Hematopoietic multipotent progenitor cell treated with erythropoietin and hydrocortisone succinate and interleukin-3 and kit ligand, for 4 days (in vitro differentiated cells): Measurements from ENCODE around the gene GALNT15.

Experiments
- DNase-seq: peaks from one replicate; pipeline ENCODE4 v3.0.0-alpha.2; 2015

The GALNT15 gene

DNA sequence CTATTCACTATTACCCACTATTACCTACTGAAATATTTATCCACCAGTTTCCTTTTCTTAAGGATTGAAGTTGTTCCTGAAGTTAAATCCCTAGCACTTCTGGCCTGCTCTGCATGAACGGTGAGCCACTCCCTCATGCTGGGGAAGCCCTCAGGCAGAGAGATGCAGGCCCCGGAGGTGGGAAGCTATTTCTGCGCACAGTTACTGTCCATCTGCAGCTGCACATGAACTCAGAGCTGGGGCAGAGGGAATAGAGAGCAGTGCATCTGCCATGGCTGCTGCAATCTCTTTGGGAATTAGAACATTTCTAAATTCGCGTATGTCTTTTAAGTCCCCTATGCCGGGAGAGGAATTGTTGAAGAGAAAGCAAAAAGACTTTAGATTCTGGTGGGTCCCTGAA is 6.3 kb upstream of the GALNT15 start:
- no peak for DNase-seq

DNA sequence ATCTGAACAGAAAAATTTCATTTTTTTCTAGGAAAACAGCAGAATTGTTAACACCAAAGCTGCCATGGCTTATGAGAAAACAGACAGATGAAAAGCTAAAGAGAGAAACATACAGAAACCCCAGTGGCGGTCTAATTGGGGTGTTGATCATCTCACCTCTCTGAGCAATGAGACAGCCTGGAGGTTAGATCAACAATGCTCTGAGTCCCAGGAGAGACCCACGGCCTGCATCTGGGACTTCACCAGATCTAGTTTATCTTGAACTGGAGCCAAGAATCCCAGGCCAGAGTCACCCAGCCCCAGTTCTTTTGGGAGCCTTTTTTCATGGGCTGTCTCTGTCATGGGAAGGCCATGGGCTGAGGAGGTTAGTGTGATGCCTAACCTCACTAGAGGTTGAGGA is 3.5 kb upstream of the GALNT15 start:
- no peak for DNase-seq

DNA sequence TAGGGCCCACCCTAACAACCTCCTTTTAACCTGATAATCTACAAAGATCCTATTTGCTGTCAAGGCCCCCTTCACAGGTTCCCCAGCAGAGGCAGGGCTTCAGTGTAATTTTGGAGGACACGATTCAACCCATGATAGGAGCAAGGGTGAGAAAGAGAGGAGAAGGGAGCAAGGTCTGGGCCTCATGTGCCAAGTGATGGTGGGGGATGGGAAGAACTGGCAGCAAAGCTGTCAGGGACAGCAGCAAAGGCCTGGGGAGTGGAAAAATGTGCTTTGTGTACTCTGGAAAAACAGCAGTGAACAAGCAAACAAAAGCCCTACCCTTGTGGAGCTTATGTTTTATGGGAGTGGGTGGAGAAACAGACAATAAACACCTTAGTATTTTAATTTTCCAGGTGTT is 2.7 kb upstream of the GALNT15 start:
- DNase-seq, result no peak

DNA sequence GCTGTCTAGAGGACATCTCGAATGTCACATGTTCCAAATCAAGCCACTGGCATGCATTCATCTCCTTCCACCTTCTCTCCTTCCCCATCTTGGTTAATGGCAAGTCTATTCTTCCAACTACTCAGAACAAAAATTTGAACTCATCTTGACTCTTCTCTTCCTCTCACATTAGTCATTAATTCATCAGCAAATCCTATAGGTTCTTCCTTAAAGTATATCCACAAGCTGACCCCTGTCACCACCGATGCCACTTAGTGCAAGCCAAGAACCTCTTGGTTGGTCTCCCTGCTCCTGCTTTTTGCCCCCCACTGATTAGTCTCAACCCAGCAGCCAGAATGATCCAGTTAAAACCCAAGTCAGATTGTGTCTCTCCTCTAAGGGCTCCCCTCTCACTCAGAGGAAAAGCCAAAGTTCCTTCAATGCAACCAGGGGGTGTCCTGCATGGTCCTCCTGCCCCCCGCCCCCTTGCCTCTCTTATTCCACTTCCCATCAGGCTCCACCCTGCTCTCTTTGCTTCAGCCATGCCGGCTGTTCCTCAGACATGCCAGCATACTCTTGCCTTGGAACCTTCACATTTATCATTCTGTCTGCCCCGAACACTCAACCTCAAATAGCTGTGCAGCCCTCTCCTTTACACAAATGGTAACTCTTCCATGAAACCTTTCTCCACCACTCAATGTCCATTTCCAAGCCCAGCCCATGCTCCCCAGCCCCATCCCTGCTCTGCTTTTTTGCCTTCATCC is 1.0 kb upstream of the GALNT15 start:
- no peak for DNase-seq

DNA sequence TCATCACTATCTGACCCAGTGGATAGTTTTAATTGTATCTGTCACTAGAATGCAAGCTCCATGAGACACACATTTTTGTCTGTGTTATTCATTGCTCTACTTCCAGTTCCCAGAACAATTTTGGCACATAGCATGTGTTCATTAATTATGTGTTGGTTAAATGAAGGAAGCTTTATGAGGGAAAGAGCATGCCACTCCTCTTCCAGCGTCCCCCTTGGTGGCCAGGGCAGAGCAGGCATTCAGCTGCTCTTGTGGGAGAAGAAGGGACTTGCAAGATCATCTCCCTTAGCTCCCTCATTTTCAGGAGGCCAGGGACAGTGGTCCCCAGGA is 489 bp upstream of the GALNT15 start:
- no peak for DNase-seq

DNA sequence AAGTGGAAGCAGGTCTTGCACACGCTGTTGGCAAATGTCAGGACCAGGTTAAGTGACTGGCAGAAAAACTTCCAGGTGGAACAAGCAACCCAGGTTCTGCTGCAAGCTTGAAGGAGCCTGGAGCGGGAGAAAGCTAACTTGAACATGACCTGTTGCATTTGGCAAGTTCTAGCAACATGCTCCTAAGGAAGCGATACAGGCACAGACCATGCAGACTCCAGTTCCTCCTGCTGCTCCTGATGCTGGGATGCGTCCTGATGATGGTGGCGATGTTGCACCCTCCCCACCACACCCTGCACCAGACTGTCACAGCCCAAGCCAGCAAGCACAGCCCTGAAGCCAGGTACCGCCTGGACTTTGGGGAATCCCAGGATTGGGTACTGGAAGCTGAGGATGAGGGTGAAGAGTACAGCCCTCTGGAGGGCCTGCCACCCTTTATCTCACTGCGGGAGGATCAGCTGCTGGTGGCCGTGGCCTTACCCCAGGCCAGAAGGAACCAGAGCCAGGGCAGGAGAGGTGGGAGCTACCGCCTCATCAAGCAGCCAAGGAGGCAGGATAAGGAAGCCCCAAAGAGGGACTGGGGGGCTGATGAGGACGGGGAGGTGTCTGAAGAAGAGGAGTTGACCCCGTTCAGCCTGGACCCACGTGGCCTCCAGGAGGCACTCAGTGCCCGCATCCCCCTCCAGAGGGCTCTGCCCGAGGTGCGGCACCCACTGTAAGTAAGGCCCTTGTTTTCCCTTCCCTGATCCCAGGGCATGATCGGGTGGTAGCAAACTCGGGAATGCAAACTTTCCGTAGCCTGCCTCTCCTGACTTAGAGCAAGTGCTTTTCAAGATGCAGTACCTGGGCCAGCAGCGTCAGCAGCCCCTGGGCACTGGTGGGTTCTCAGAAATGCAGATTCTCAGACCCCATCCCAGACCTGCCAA is 759 bp downstream of the GALNT15 start:
- DNase-seq, result no peak

DNA sequence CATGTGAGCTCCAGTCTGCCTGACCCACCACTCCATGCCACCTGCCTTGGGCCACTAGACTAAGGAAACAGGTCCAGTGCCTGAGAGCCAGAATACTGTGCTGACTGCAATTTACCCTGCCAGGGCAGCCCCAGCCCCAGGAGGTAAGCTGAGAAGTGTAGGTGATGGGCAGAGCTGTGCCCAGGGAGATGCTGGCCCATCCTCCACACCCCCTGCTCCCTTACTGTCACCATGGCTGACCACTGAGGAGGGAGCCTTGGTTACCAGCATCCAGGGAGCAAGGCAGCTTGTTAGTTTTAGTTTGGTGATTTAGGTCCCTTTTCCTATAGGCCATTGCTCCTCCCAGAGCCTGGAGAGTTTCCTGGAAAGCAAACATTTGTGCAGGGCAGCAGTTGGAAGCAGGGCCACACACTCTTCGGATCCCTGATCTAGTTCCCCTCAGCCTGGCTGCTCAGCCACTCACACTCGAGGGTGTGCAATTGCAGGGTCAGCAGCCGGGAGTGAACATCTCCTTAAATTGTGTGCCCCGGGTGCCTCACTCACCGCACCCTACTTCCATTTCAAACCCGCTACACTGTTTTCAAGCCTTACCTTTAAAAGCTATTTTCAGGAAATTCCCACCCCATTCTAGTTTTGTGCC is 2.0 kb downstream of the GALNT15 start:
- DNase-seq, result no peak

DNA sequence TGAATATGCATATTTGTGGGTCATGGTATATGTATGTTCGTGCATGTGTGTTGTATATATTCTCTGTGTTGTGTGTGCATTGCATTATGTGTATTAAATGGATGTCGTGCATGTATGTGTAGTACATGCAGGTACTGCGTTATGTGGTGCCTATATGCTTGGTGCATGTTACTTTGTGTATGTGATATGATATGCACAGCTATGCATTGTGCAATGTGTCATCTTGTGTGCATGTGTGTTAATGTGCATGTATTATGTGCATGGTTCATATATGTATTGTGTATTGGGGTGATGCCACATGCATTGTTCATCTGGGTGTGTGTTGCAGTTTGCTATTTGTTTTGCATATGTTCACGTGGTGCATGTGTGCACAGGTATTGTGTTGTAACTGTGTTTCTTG is 2.9 kb downstream of the GALNT15 start:
- no peak for DNase-seq

DNA sequence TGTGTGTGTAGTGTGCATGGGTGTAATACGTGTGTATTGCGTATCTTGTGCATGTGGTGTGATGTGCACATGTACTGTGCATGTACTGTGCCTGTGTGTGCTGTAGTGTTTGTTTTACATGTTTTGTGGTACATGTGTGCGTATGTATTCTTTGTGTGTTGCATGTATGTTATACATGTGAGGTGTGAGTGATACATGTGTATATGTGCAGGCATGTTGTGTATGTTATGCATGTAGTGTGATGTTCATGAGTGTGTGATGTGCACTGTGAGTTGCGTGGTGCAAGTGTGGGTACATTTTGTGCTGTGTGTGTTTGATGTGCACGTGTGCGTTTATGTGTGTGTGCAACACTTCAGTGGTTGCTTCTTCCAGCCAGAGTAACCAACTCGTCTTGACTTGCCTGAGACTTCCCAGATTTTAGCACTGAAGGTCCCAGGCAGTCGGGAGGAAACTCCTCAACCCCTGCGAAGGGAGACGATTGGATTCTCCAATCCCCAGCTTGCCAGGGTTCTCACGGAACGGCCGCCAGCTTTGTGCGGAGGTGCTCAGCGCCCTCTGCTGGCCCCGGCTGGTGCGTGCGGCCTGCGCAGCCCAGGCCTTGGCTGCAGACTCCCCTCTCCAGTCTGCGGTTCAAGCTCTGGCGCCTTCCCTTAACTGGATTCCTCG is 3.6 kb downstream of the GALNT15 start:
- peak; percentile 84 for DNase-seq

DNA sequence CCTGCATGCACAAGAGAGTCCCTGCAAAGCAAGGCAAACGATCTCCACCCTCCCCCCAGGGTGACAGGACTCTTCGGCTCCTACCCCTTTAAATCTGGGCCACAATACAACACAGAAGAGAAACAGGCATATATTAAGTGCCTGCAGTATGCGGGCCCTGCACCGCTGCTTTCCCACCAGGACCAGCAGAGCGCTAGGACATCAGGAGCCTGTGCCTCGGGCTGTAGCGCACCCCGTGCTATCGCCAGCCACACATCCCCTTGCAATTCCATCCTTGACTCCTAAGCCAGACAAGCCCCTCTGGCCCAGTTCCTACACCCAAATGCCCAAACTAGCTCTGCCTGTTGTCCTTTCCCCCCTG is 4.1 kb downstream of the GALNT15 start:
- no peak for DNase-seq

DNA sequence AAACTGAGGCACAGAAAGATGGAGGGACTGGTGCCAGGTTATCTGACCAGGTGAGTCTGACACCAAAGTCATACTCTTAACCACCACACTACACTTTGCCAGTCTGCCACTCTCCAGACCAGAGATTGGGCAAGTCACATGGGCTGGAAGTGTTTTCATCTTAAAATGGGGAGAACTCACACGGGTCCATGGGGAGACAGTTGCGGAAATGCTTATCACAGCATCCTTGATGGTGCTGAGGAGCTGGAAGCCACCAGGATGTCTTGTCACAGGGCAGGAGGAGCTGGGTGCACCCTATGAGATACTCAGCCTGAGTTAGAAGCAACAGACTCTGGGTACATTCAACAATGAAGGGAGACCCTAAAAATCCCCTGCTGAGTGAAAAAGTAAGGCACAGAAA is 4.8 kb downstream of the GALNT15 start:
- no peak for DNase-seq

DNA sequence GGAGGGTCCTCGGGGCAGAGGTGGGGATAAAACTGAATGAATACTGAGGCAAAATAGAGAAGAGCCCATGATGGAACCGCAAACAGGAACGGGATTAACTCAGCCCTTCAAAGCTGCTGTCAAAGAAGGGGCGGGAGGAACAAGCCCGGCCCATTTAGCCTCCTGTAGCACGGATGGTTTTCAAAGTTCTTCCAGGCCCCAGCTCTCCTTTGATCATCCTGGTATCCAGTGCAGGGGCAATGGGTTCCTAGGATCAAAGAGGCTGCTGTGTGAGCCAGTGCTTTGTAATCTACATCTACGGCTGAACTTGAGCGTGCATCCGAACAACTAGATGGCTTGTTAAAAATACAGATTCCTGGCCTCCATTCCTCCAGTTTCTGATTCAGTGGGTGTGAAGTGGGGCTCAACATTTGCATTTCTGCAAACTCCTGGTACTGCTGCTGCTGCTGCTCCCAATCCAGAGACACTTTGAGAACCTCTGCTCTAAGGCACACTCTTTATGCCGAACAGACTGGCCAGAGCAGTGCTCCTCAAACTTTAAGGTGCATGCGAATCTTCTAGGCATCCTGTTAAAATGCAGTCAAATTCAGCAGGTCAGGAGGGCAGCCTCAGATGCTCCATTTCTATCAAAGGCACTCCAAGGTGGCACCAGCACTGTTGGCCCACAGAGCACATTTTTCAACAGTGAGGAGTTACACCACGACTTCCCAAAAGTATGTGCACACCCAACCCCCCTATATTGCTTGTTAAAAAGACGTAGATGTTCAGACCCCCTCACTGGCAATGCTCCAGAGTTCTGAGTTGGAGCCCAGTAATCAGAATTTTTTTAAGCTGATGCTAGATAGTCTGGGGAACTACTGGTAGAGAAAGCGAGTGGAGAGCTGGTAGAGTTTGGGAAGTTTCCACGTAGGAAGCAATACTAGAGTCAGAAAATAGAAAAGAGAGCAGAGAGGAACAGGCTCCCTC is 5.6 kb downstream of the GALNT15 start:
- DNase-seq, result peak; percentile 7

DNA sequence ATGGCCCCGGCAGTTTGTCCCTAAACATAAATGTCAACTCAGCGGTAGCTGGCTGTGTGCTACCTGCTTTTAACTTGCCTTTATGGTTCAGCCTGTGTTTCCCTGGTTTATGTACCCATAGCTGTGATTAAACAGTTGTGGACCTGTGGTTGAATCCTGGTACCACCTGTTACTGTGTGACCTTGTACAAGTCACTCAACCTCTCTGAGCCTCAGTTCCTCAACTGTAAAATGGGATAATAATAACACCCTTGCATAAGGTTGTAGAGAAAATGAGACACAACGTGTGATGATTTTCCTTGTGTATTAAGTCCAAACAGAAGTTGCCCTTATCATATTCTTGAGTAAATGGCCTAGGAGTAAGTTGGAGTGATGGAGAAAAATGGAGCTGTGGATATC is 6.3 kb downstream of the GALNT15 start:
- DNase-seq, result no peak

DNA sequence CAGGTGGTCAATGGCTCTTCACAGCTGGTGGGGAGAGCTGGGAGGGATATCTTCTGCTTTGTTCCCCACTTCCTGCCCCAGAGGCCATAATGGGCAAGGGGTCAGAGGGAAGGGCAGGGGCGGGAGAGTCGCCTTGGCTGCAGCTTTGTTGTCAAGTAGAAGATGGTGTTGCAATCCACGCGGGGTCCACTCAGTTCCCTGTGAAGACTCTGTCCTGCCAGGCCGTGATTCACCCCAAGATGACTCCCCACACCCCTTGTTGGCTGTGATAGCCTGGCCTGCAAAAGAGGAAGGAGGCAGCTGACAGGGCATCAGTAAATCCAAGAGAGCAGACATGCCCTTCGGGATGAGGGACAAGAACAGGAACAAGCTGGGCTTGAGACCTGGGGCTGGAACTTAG is 6.9 kb downstream of the GALNT15 start:
- DNase-seq, result peak; percentile 46

DNA sequence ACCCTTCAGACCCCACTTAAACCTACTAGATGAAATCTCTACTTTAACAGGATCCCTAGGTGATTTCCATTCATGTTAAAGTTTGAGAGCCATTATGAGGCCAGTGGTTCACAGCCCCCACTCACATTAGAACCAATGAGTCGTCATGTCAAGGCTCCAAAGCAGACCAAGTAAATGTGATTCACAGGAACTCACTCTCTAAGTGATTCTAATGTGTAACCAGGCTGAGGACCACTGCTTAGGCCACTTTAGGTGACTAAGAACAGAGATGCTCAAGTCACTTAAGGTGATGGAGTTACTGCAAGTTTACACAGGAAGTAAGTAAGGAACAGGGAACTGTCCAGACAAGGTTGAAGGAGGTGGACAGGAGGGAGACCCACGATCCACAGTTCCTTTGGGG is 7.7 kb downstream of the GALNT15 start:
- DNase-seq, result no peak

DNA sequence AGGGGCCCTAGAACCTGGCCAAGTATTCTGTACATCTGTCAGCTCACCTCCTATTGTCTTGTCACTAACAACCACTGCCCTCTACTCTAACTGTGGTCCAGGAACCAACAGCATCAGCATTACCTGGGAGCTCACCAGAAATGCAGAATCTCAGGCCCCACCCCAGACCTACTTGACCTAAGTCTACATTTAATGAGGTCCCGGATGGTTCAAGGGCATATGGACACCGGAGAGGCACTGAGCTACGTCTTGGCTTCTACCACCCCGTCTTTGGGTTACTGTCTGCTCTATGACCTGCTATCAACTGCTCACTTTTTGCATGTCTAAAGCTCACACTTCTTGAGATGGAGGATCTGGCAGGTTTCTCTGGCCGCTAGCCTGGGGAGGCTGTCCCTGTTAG is 8.1 kb downstream of the GALNT15 start:
- no peak for DNase-seq

DNA sequence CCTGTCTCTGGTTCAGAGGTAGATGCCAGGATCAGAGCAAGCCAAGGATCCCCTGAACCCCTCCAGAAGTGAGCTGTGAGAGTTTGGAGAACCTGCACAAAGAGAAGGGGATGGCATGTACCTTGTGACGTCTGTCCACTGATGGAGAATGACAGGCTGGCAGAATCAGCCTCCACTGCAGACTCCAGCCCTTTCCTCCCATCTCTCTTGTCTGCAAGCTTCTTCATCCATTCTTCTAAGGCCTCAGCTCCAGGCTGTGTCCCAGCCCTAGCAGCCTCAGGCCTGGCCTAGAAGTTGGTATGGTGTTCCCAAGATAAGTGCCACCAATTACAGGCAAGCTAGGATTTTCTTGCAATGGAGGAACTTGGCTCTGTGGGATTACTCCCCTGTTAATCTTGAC is 8.6 kb downstream of the GALNT15 start:
- DNase-seq, result no peak

DNA sequence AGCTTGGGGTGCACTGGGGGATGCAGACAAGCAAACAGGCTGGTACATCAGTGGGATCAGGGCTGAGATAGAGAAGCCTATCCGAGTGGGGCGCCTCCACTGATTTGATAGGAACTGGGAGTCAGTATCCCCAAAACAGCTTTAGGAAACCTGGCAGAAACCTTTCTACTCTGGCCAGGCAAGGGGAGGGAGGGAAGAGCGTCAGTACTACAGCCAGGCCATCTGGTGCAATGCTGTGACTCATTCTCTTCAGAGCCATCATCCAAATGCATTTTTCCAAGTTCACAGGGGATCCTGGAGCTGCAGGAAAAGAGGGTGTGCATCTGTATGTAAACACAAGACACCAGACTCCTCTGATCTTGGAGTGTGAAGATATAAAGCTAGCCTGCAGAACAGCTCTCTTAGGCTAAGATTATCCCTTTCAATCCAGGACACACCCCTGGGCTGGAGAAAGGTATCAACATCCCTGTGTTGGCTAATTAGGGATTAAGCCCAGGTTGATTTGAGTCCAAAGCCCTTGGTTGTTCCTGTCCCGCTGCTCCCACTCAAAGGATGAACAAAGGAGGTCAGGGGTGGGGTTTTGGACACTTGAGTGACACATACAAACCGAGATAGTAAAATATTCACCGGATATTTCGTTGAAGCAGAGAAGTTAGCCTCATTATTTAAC is 9.3 kb downstream of the GALNT15 start:
- no peak for DNase-seq

DNA sequence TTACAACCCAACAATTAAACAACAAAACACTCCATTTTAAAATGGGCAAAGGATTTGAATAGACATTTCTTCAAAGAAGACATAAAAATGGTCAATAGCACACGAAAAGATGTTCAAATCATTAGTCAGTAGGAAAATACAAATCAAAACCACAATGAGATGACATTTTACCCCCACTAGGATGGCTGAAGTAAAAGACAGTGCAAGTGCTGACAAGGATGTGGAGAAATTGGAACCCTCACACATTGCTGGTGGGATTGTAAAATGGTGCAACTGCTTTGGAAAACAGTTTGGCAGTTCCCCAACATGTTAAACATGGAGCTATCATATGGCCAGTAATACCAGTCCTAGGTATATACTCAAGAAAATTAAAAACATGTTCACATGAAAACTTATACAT is 11.6 kb downstream of the GALNT15 start:
- DNase-seq, result no peak

DNA sequence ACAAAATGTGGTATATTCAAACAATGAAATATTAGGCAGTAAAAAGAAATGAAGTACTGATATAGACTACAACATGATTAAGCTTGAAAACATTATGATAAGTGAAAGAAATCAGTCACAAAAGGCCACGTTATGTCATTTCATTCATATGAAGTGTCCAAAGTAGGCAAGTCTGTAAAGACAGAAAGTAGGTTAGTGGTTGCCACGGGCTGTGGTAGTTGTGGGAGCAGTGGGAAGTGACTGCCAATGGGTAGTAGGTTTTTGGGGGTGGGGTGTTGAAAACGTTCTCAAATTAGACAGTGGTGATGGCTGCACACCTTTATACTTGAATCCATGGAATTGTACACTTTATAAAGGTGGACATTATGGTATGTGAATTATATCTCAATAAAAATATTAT is 12.1 kb downstream of the GALNT15 start:
- DNase-seq, result no peak

DNA sequence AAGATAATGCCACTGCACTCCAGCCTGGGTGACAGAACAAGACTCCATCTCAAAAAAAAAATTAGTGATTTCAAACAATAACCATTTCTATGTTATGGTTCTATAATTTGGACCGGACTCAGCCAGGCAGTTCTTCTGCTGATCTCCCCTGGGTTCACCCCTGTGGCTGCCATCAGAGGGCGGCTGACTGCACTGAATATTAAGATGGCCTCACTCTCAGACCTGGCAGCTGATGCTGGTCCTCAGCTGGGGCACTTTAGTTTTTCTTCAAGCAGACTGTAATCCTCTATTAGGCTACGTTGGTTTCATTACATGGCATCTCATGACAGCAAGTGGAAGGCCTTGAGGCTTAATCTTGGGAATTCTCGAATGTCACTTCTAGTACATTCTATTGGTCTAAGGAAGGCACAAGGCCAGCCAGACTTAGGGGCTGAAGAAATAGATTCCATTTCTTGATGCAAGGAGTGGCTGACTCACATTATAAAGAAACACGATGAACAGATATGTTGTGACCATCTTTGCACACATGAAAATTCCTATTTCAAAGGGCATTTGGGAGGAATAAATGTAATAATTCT is 12.8 kb downstream of the GALNT15 start:
- DNase-seq, result no peak
